ENCODE measurements around the gene MAPK4.

- TF ChIP-seq POLR2AphosphoS5 (IDR thresholded peaks at IDR 0.05; ENCODE audit: borderline replicate concordance, low read depth, low read length) (no peak), EZH2 (IDR thresholded peaks at IDR 0.05) (no peak), FOXP2 (optimal IDR thresholded peaks at IDR 0.05; ENCODE audit: control extremely low read depth, extremely low read length, insufficient read depth) (no peak)
These were observed 95.0 kb downstream of the MAPK4 start for GRCh38 chr18:50654658-50655550.

Data from SK-N-MC (cell line).